GM12878 (cell line): ENCODE measurements around the gene SIGLEC5.

Source experiments
- EGR1 ChIP-seq, 2 experiments: IDR thresholded peaks; 1 replicate in 1 of 2; 2 replicates in 1 of 2; pipeline ENCODE4 v1.6.1; 2011 to 2012; ENCODE audit warnings: low read depth in 2 of 2, low read length in 2 of 2, borderline replicate concordance in 1 of 2, mild to moderate bottlenecking in 1 of 2, moderate library complexity in 1 of 2
- FOXK2 ChIP-seq: fragments of 450-650 bp; IDR thresholded peaks from 2 replicates; pipeline ENCODE4 v1.6.1; 2017; ENCODE audit warnings: mild to moderate bottlenecking, moderate library complexity
- POLR2AphosphoS2 ChIP-seq: IDR thresholded peaks from 2 replicates; pipeline ENCODE4 v1.6.1; 2011; ENCODE audit warnings: low read depth, mild to moderate bottlenecking, low read length, improper control_type of control experiment, moderate library complexity
- POLR2AphosphoS5 ChIP-seq: IDR thresholded peaks from 2 replicates; pipeline ENCODE4 v1.6.1; 2011; ENCODE audit warnings: mild to moderate bottlenecking, low read length, inconsistent platforms
- RCOR1 ChIP-seq: conservative IDR thresholded peaks from 2 replicates; pipeline ENCODE4 v1.6.1; 2012; ENCODE audit warnings: low read depth, low read length, improper control_type of control experiment
- SIN3A ChIP-seq: IDR thresholded peaks from 2 replicates; pipeline ENCODE4 v1.6.1; 2012; ENCODE audit warnings: low read depth, low read length, improper control_type of control experiment
- ZNF217 ChIP-seq: fragments of 450-650 bp; IDR thresholded peaks from 2 replicates; pipeline ENCODE4 v1.6.1; 2017; ENCODE audit warnings: antibody characterized with exemption, mild to moderate bottlenecking
- TF ChIP-seq, protein P1 (sequence below): fragments of 150-350 bp; IDR thresholded peaks from 2 replicates; pipeline ENCODE4 v1.6.1; 2016; ENCODE audit warnings: low read depth, low read length

DNA sequence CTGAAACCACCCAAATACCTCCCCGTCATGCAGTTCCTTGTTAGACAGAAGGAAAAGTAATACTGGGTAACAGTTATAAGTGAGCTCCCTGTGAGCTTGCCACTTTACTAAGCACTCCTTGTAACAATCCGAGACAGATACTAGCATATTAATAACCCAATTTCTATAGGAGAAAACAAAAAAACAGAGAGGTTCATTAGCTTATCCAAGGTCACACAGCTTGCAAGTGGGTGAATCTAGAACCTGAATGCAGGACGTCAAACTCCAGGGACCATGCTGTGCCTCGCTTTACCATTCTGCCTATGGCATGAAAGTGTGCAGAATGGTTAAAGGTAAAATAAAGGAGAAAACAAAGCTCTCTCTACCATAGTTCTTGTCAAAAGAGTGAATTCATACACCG is 15.4 kb downstream of the SIGLEC5 start:
- TF ChIP-seq, protein P1, sequence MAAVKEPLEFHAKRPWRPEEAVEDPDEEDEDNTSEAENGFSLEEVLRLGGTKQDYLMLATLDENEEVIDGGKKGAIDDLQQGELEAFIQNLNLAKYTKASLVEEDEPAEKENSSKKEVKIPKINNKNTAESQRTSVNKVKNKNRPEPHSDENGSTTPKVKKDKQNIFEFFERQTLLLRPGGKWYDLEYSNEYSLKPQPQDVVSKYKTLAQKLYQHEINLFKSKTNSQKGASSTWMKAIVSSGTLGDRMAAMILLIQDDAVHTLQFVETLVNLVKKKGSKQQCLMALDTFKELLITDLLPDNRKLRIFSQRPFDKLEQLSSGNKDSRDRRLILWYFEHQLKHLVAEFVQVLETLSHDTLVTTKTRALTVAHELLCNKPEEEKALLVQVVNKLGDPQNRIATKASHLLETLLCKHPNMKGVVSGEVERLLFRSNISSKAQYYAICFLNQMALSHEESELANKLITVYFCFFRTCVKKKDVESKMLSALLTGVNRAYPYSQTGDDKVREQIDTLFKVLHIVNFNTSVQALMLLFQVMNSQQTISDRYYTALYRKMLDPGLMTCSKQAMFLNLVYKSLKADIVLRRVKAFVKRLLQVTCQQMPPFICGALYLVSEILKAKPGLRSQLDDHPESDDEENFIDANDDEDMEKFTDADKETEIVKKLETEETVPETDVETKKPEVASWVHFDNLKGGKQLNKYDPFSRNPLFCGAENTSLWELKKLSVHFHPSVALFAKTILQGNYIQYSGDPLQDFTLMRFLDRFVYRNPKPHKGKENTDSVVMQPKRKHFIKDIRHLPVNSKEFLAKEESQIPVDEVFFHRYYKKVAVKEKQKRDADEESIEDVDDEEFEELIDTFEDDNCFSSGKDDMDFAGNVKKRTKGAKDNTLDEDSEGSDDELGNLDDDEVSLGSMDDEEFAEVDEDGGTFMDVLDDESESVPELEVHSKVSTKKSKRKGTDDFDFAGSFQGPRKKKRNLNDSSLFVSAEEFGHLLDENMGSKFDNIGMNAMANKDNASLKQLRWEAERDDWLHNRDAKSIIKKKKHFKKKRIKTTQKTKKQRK: no peak
- no peak for TF ChIP-seq ZNF217
- no peak for TF ChIP-seq FOXK2
- no peak for TF ChIP-seq SIN3A
- TF ChIP-seq POLR2AphosphoS2: no peak
- TF ChIP-seq EGR1 (IDR thresholded peaks at IDR 0.05; ENCODE audit: borderline replicate concordance in 1 of 2, low read depth in 2 of 2, low read length in 2 of 2): no peak
- no peak for TF ChIP-seq RCOR1
- TF ChIP-seq POLR2AphosphoS5: no peak
